ENCODE measurements around the gene CCDC97.

DNA sequence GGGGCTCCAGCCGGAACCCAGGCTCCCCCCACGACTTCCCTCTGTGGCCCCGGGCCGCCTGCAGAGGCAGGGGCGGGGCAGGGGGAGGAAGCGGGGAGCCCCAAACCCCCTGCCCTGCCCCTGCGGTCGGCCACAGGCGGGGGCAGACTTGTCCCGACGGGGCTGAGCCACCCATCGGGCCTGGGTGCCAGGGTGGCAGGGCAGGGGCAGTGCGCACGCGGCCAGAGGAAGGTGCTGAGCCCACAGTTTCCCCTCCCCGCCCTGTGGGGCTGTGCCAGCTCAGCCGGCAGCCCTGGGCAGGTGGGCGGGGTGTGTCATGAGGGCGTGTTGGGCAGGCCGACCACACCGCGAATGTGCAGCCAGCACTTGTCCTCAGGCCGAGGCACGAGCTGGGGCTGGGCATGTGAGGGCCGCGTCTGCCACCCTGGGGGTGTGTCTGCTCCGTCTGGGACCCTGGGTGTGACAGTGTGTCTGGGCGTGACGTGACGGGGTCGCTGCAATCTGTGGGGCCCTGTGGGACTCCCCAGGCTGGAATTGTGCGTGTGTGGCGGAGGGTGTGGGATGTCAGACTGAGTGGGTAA, 17.7 kb downstream of the CCDC97 start:
- TF ChIP-seq, protein P1, sequence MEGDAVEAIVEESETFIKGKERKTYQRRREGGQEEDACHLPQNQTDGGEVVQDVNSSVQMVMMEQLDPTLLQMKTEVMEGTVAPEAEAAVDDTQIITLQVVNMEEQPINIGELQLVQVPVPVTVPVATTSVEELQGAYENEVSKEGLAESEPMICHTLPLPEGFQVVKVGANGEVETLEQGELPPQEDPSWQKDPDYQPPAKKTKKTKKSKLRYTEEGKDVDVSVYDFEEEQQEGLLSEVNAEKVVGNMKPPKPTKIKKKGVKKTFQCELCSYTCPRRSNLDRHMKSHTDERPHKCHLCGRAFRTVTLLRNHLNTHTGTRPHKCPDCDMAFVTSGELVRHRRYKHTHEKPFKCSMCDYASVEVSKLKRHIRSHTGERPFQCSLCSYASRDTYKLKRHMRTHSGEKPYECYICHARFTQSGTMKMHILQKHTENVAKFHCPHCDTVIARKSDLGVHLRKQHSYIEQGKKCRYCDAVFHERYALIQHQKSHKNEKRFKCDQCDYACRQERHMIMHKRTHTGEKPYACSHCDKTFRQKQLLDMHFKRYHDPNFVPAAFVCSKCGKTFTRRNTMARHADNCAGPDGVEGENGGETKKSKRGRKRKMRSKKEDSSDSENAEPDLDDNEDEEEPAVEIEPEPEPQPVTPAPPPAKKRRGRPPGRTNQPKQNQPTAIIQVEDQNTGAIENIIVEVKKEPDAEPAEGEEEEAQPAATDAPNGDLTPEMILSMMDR (conservative IDR thresholded peaks at IDR 0.05; ENCODE audit: low read length), result no peak
- no peak for TF ChIP-seq EZH2phosphoT487 (IDR thresholded peaks at IDR 0.05; ENCODE audit: borderline replicate concordance)

All from Loucy (cell line).